Activated T-cell treated with anti-CD3 and anti-CD28 coated beads for 24 hours (primary cell): ENCODE data around the gene ETDC.
"Not testable (repeated sequence)": the region's sequence is repeated elsewhere in the genome, so short reads cannot be mapped to it uniquely, and the experiment has no call there.

Experiments
- DNase-seq: peaks from one replicate; pipeline ENCODE4 v3.0.0-alpha.2; 2020; ENCODE audit warnings: low read depth

The ETDC gene

DNA sequence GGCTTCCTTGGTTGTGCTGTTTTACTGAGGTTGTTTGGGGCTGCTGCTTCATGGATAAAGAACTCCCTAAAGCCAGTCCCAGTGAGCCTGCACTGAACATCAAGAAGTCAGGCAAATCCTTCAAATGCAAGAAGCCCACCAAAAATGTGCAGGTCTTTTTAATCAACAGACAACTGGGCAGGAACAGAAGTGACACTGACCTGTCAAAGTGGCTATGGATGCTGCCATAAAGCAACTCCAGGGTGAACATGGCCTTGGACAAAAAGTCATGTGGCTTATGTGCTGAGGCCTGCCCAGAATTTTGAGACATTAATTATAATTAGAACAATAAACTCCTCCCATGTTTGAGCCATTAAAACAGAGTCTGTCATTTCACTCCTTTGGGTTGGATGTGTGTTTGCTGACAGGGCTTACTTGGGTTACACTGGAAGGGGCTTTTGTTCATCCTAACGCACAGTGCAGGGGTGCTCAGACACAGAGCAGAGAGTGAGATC lies at the start of gene ETDC:
ETDC (plus strand) TSS at position 51 of the 494 bp plus-strand sequence; CDS start at position 51, 0 bp downstream.
- no peak for DNase-seq

DNA sequence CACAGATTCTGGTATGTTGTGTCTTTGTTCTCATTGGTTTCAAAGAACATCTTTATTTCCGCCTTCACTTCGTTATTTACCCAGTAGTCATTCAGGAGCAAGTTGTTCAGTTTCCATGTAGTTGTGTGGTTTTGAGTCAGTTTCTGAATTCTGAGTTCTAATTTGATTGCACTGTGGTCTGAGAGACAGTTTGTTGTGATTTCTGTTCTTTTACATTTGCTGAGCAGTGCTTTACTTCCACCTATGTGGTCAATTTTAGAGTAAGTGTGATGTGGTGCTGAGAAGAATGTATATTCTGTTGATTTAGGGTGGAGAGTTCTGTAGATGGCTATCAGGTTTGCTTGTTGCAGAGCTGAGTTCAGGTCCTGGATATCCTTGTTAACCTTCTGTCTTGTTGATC lies 48.3 kb upstream of the ETDC start:
- not testable (repeated sequence) for DNase-seq

DNA sequence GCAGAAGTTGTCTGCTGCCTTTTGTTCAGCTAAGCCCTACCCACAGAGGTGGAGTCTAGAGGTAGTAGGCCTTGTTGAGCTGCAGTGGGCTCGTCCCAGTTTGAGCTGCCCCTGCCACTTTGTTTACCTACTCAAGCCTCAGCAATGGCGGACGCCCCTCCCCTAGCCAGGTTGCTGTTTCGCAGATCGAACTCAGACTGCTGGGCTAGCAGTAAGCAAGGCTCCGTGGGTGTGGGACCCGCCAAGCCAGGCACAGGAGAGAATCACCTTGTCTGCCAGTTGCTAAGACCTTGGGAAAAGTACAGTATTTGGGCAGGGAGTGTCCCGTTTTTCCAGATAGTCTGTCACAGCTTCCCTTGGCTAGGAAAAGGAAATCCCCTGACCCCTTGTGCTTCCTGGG lies 45.9 kb upstream of the ETDC start:
- DNase-seq: not testable (repeated sequence)

DNA sequence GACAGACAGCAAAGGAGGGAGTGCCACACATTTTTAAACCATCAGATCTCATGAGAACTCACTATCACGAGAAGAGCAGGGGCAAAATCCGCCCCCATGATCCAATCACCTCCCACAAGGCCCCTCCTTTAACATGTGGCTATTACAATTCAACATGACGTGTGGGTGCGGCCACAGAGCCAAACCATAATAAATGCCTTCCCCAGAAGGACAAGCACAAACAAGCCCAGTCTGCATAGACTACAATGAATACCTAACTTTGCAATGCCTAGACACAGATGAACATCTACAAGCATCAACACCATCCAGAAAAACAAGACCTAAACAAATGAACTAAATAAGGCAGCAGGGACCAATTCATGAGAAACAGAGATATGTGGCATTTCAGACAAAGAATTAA lies 45.1 kb upstream of the ETDC start:
- DNase-seq: no peak

DNA sequence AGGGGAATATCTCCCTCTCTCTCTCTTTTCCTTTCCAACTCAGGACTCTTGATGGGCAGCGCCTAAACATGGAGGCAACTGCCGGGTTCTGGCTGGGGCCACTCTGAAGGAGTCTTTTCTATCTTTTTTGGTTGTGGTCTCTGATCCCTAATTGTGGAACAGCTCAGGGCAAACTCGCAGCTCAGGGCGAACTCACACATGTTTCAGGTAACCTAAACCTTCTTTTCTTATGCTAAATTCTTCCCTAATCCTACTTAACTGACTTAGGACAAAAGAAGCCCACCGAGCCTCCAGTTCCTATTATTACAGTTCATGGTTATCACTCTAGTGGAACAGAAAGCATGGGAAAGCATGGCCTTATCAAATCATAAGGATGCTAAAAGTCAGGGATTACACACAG lies 36.1 kb upstream of the ETDC start:
- no peak for DNase-seq

DNA sequence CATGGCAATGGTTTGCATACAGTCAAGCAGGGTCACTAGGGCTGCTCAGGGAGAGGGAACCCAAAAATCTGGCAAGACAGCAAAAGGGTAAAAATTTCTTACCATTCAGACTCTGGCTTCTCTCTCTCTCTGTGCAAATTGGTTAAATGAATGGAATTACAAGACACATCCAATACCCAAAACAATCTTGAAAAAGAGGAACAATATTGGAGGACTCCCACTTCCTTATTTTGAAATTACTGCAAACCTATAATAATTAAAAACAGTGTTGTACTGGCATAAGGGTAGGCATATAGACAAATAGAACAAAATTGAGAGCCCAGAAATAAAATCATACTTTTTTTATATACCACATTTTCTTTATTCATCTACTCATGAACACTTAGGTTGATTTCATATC lies 33.3 kb upstream of the ETDC start:
- no peak for DNase-seq

DNA sequence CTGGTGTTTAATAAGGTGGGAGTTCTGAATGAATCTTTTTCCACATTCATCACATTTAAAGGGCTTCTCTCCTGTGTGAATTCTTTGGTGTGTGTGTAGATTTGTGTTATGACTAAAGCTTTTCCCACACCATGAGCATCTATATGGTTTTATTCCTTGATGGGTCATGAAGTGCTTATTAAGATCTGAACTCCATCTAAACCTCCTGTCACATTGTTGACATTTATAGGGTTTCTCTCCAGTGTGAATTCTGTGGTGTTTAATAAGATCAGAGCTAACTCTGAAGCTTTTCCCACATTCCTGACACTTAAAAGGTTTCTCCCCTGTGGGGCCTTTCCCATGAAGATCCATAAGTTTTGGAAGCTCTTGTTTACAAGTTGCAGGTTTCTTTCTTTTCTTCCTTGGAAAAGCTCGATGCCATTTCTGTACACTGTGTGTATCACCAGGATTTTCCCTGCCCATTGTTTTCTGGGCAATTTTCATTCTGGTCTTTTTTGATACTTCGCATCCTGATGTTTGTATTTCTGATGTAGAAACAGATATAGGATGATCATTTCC lies 21.9 kb upstream of the ETDC start:
- no peak for DNase-seq

DNA sequence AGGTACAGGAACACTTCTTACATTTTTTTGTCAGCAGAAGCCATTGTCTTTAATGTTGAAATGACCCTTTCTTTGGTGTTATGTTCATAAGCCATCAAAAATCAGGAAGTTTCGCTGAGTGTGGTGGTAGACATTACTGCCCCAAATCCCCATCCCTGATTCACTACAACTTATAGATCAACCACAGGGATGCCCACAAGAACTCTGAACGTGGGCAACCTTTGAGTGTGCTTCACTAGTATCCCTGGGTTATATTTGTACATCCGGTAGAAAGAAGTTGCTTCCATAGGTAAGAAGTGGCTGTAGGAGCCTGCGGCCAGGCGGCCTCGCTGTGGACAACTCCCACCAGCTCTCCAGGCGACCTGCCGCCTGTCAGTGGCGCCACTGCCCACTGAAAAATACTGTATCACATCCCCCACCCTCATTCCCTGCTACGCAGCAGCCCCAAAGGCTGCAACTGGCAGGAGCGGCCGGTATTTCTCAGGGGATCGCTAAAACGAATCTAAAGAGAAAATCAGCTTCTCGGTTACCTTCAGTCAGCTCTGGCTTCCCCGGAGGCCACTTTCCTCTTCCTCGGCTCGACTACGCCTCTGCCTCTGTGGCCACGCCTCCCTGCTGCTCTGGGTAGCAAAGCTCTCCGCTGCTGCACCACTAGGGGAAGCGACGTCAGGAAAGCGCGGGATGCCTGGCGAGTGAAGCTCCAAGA lies 13.9 kb upstream of the ETDC start:
- peak; percentile 39 for DNase-seq

DNA sequence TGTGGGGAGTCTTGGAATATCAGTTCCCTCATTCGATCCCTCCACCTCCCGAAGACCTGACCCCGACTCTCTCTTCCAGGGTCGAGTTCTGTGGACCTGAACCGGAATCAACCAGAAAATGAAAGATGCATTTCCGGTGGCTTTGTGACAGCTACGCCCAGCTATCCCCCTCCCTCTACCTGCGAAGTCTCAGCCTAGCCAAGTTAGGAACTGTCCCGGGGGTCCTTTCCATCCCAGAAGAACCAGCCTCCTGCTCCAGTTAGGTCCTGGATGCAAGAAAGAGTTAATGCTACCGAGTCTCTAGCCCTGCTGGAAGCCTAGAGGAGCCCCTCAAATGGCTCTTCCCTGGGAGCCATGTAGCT lies 13.4 kb upstream of the ETDC start:
- DNase-seq: no peak

DNA sequence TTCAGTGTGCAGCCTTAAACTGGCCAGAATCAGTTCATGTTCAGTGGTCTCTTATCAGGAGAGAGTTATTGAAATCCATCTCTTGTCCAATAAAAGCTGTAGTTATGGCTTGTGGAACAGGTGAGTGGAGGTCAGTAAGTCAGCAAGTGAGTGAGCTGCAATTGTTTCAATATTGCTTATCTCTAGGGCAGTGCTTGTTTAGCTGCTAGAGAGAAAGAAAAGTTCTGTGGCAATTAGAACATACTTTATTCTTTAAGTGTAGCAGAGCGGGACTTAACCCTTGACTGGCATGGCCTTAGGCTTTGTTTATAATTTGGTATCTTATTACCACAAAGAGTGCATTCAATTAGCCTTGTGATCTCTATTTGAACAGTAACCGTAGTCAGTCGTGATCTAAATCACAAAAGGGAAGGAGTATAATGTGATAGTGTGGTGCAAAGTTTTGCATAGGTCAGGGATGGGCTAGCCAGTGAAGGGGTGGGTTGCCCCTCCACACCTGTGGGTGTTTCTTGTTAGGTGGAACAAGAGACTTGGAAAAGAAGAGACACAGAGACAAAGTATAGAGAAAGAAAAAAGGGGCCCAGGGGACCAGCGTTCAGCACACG lies 6.9 kb upstream of the ETDC start:
- no peak for DNase-seq

DNA sequence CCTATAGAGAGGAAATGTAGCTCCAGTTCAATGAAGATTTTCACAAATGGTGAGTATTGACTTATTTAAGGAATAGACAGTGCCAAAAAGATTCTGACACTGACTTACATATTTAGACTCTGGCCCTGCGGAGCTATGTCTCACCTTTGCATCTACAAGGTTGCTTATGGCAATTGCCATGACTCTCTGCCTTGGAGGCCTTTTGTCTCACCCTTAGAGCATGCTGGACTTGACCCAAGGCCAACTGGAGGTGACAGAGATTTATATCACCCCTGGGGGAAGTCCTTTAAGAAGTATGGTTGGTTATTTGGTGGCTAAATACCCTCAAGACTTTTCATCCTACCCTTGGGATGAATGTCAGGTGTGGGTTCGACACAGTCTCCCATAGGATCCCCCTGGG lies 4.5 kb upstream of the ETDC start:
- DNase-seq: no peak

DNA sequence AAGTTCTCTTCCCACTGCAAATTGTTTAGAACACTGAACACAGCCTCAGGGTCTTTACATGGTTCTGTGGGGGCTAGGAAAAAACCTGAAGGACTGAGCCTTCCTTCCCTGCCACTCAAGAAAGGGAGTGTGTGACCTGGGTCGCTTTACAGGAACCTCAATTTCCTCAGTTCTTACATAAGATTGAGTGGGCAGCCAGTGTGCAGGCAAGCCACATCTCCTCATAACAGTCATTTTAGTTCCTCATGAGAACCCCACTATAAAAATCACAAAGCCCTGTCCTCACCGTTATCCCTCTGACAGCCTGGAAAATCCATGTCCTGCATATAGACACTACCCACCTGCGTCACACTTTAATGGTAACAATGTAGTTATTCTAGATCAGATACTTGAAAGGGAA lies 2.1 kb upstream of the ETDC start:
- DNase-seq: no peak

DNA sequence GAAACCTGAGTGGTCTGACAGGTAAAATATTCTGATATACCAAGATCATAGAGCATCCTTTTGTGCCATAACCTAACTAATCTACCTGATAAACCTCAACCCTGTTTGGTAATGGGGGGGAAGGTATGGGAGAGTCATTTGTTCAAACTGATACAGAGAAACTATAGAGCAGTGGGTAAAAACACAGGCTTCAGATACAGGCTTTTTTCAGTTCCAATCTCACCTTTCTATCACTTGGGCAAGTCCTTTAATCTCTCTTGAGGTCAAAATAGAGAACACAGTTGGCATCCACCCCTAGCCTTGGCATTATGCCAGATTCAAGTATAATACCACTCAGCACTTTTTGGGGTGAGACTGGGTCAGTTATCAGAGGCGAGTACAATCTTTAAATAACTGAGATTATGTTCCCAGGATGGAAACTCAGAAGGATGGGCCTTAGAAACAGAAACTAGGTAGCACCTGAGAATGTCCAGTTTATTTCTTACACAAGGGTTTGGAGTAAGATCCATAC lies 880 bp upstream of the ETDC start:
- no peak for DNase-seq

DNA sequence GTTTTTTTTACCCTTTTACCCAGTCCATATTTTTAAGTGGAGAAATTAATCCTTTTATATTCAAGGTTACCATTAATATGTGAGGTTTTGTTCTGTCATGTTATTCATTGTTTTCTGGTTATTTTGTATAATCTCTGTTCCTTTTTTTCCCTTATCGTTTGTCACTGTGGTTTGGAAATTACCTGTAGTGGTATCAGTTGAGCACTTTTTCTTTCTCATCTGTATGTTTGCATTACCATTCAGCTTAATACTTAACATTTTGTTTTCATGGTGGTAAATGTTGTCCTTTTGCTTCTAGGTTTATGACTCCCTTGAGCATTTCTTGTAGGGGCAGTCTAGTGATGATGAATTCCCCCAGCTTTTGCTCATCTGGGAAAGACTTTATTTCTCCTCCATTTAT lies 6.6 kb downstream of the ETDC start:
- no peak for DNase-seq

DNA sequence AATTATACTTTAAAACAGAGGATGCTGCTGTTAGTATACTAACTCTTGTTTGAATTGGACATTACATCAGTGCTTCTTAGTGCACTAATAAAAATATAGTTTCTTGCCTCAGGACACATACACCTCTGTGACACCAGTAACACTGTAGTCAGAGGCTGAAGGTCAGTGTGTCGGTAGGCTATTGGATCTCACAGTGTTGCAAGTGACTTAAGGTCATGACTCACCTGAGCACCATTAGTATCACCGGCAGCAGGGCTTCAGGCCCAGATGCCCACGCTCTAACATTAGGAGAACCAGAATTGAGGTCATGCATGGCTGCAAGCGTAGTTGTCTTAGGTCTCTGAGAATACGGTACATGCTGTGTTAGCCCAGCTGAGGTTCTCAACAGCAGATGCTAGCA lies 15.2 kb downstream of the ETDC start:
- no peak for DNase-seq

DNA sequence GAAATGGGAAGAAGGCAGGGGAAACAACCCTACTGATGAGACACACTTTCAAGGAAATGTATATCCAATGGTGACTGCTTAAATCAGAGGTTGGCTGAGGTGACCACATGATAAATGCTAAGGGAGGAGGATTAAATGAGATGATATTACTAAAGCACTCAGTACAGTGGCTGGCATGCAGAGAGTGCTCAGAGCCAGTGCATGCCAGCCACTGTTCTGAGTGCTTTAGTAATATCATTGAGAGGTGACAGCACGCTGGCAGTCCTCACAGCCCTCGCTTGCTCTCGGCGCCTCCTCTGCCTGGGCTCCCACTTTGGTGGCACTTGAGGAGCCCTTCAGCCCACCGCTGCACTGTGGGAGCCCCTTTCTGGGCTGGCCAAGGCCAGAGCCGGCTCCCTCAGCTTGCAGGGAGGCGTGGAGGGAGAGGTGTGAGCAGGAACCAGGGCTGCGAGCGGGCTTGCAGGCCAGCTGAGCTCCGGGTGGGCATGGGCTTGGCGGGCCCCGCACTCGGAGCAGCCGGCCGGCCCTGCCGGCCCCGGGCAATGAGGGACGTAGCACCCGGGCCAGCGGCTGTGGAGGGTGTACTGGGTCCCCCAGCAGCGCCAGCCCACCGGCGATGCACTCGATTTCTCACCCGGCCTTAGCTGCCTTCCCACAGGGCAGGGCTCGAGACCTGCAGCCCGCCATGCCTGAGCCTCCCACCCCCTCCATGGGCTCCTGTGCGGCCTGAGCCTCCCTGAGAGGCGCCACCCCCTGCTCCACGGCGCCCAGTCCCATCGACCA lies 15.9 kb downstream of the ETDC start:
- not testable (repeated sequence) for DNase-seq

DNA sequence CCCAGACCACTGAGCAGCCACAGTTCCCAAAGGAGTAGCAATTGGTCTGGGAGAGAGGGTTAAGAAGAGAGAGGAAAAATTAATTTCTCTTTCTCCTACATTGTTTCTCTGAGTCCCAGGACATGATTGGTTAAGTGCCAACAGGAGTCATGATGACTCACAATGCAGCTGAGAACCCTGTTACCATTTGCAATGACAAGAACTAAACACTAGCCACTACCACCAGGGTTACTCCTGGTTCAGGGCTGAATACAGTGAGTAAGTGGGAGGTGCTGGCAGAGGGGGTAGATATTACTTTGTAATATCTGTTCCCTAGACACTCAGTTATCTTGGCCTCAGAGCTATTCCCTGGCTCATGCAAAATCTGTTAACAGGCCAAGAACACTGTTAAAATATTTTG lies 18.0 kb downstream of the ETDC start:
- no peak for DNase-seq

DNA sequence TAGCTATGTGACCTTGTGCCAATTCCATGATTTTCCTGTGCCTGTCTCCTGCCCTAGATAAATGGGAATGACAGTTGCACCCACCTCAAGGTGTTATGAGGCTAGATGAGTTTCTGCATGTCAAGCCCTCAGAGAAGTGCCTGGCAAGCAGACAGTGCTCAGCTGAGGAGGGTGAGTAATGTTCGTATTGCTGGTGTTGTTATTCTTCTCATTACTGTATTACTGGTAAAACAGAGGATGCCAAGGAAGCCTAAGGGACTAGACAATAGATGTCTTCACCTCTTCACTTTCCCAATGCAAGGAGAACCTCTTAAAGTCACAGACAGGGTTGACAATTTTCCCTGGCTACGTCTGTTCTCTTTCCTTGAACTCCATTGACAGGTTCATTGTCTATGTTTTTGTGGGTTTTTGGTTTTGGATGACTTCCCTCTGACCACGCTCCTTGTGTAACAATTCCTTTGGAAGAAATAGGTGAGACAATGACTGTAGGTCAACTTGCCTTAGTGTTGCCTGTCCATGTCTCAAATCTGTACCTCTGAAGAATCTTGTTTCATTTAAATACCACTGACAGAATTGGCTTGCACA lies 19.2 kb downstream of the ETDC start:
- DNase-seq: no peak

DNA sequence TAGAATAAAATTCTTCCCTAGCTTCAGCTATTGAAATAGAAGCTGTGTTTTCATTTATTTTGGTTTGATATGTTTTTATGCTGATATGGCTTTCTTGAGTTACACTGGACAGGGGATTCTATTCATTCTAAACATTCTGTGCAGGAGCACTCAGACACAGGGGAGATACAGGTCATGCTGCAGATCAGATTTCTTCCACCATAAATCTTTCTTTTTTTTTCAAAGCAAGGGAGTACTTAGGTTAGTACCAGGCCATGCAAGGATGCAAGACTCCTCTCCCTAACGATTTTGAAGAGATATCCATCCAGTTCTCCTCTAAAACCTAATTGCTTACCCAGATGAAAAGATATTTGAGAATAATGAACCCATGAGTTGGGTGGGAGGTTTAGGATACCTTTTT lies 21.4 kb downstream of the ETDC start:
- DNase-seq: no peak

DNA sequence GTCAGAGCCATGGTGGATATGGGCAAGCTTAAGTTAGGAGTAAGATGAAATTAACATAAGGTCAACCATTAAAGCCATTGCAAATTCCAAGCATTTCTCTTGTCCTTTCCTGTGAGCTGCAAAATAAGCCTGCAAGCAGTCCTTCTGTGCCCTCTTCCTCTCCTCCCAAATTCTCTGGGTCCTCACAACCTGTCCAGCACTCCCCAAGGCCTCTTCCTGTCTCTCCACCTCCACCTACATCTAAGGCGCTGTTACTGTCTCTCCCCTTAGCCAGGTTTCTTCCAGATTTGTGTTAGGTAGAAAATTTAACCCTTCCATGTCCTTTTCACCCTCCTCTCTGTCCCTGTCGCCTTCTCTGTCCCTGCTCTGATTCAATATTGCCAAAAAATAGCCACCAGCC lies 22.2 kb downstream of the ETDC start:
- no peak for DNase-seq

DNA sequence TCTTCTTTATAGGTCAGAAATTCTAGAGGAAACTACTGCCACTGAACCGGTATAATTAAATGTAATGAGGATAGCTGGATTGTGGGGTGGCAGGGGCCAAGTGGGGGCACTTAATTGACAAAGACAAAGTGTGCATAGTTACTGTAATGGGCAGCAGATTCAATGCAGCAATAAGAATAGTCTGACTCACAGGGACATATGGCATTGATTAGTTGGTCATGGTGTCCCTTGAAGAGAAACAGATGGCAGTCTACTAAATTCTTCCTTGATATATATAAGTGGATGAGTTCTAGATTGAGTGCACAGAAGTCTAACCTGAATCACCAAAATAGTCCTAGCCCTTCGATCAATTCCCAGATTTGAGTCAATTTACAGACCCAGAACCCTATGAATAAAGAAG lies 31.6 kb downstream of the ETDC start:
- DNase-seq: no peak

DNA sequence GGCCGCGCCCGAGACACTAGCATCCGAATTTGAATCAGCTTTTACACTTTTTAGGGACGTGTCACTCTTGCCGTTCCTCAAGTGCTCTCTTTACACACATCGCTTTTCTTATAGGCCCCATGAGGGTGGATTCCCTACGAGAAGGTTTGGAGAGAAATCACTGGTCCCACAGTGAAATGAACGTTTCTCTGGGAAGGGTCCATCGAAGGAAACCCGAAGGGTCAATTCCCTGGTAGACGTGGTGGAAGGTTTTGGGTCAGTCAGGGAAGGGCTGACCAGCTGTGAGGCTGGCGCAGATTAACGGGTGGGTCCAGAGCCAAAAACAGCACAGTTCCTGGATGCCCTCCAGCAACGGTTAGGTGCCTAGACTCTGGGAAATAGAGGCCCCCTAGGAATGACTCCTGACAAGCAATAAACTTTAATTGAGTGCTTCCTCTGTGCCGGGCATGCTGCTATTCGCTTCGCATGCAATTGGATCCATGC lies 35.9 kb downstream of the ETDC start:
- DNase-seq: no peak
